Prostate gland (tissue), 2 donors: ENCODE data around the gene CCDC192. TPM values are rescaled to one million over a fixed set of nuclear protein-coding genes. Genes with fewer than 3 reads are reported as not detected.

ENCODE experiments used
- DNase-seq: peaks from one replicate; pipeline ENCODE4 v3.0.0-alpha.2; 2019; ENCODE audit warnings: low spot score
- H3K27ac ChIP-seq, 2 donors: fragments of 200-600 bp; sonication (generic); 2 replicates each; pipeline ENCODE4 v1.5.1; 2017 to 2019
- H3K27me3 ChIP-seq: fragments of 200-600 bp; sonication (generic); replicated peaks from 2 replicates; pipeline ENCODE4 v1.5.1; 2019; ENCODE audit not compliant: insufficient read depth
- H3K36me3 ChIP-seq, 2 donors: fragments of 200-600 bp; sonication (generic); 1 replicate in 1 of 2; 2 replicates in 1 of 2; pipeline versions ENCODE4 v1.5.1 to v1.8.1; 2017 to 2019
- H3K4me1 ChIP-seq: fragments of 200-600 bp; sonication (generic); replicated peaks from 2 replicates; pipeline ENCODE4 v1.5.1; 2019
- H3K4me3 ChIP-seq, 2 donors: fragments of 200-600 bp; sonication (generic); 2 replicates each; pipeline ENCODE4 v1.5.1; 2017 to 2019
- H3K9me3 ChIP-seq: fragments of 200-600 bp; sonication (generic); 2 replicates; pipeline ENCODE4 v1.5.1; 2017
- POLR2A ChIP-seq: fragments of 450-650 bp; IDR thresholded peaks from one replicate; pipeline ENCODE4 v1.6.1; 2016; ENCODE audit warnings: antibody characterized with exemption, mild to moderate bottlenecking
- POLR2AphosphoS5 ChIP-seq: sonication (generic); formaldehyde crosslinking; IDR thresholded peaks from one replicate; pipeline ENCODE4 v1.6.1; 2017; ENCODE audit warnings: antibody characterized with exemption
- WGBS: methylation state at CpG from one replicate; pipeline ENCODE4 v1.1.5; 2018; 5-methylcytosine and 5-hydroxymethylcytosine counted together
- intact Hi-C: fragments of 100-400 bp; cut with DNase I; formaldehyde crosslinking; loops from one replicate; pipeline ENCODE4 v1.14.2; 2022
- total RNA-seq, 2 donors: library from RNA; depleted of rRNA; stranded (reverse); fragments of >200 nt; gene quantifications; one replicate each; pipeline ENCODE4 v1.1.0, GENCODE V29; 2016
- TF ChIP-seq, protein P1 (sequence below), 4 experiments: fragments of 200-600 bp in 2 of 4; fragments of 450-650 bp in 2 of 4; sonication (generic) in 2 of 4; IDR thresholded peaks; 1 replicate in 3 of 4; 2 replicates in 1 of 4; pipeline ENCODE4 v1.5.1; 2016 to 2019; ENCODE audit warnings: antibody characterized with exemption in 4 of 4, mild to moderate bottlenecking in 2 of 4, moderate library complexity in 2 of 4

The CCDC192 gene
- total RNA-seq, 2 donors from 2014 or later: not detected

DNA sequence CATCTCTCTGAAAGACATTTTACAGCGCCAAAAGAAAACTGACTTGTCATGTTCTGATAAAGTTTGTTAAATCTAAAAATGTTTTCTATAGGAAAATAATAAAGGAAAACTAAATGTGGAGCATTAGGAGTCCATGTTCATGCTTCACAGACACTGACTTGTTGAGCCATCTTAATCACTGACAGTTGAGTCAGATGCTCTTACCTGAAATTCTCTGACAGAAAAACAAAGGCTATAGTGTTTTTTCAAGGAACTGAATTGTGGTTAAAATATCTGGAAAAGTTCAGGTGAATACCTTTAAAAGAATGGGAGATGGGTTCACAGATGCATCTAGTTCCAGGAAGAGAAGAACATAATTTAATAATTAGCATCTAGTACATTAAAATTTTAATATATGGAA, 266.9 kb downstream of the CCDC192 start:
- WGBS: 98% methylated on average over 1 of the region's 1 CpG
- no peaks in the 10 kb centered on the region for H3K27me3 ChIP-seq
- no peaks in the 10 kb centered on the region for H3K9me3 ChIP-seq
- no peaks in the 10 kb centered on the region for H3K4me1 ChIP-seq
- no peak overlapping the region for H3K27ac ChIP-seq
- TF ChIP-seq, protein P1, sequence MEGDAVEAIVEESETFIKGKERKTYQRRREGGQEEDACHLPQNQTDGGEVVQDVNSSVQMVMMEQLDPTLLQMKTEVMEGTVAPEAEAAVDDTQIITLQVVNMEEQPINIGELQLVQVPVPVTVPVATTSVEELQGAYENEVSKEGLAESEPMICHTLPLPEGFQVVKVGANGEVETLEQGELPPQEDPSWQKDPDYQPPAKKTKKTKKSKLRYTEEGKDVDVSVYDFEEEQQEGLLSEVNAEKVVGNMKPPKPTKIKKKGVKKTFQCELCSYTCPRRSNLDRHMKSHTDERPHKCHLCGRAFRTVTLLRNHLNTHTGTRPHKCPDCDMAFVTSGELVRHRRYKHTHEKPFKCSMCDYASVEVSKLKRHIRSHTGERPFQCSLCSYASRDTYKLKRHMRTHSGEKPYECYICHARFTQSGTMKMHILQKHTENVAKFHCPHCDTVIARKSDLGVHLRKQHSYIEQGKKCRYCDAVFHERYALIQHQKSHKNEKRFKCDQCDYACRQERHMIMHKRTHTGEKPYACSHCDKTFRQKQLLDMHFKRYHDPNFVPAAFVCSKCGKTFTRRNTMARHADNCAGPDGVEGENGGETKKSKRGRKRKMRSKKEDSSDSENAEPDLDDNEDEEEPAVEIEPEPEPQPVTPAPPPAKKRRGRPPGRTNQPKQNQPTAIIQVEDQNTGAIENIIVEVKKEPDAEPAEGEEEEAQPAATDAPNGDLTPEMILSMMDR (IDR thresholded peaks at IDR 0.05): no peak
- TF ChIP-seq POLR2A (no peak), POLR2AphosphoS5 (no peak)
- intact Hi-C loops: no loop called here
- no peak overlapping the region for H3K4me3 ChIP-seq
- H3K36me3 ChIP-seq: no peaks in the 10 kb centered on the region
- DNase-seq: no peak

- H3K9me3 ChIP-seq: no peaks in the 10 kb centered on the region
- no peaks in the 10 kb centered on the region for H3K36me3 ChIP-seq
- whole genome bisulfite sequencing: 72% methylated on average over 2 of the region's 2 CpGs
- no peaks in the 10 kb centered on the region for H3K4me1 ChIP-seq
- no peak overlapping the region for H3K4me3 ChIP-seq
- DNase-seq: no peak
- no peak overlapping the region for H3K27ac ChIP-seq
- TF ChIP-seq, protein P1 (IDR thresholded peaks at IDR 0.05): no peak
- TF ChIP-seq POLR2A: no peak
- no peak for TF ChIP-seq POLR2AphosphoS5
- intact Hi-C loops: no loop called here
- H3K27me3 ChIP-seq: no peaks in the 10 kb centered on the region
Observed at GRCh38 chr5:127970854-127971425, 267.7 kb downstream of the CCDC192 start.

DNA sequence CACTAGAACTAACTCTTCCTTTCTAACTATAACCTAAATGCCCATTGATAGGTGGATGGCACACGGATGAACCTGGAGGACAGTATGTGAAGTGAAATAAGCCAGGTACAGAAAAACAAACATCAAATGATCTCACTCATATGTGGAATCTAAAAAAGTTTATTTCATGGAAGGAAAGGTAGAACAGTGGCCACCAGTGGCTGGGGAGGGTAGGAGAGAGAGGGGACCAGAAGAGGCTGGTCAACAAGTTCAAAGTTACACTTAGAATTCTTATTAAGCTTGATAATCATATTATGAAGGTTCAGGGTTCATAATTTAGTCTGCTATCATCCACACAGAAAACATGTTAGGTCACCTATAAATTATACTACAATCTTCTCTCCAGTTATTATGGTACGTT, 272.8 kb downstream of the CCDC192 start:
- TF ChIP-seq, protein P1 (IDR thresholded peaks at IDR 0.05): no peak
- TF ChIP-seq POLR2A (no peak), POLR2AphosphoS5 (no peak)
- Histone ChIP-seq H3K9me3 (no peaks in the 10 kb centered on the region), H3K27me3 (no peaks in the 10 kb centered on the region), H3K4me3 (no peak overlapping the region), H3K27ac (no peak overlapping the region), H3K4me1 (no peaks in the 10 kb centered on the region), H3K36me3 (no peaks in the 10 kb centered on the region)
- intact Hi-C loops: no loop called here
- WGBS: 93% methylated on average over 2 of the region's 2 CpGs
- no peak for DNase-seq

DNA sequence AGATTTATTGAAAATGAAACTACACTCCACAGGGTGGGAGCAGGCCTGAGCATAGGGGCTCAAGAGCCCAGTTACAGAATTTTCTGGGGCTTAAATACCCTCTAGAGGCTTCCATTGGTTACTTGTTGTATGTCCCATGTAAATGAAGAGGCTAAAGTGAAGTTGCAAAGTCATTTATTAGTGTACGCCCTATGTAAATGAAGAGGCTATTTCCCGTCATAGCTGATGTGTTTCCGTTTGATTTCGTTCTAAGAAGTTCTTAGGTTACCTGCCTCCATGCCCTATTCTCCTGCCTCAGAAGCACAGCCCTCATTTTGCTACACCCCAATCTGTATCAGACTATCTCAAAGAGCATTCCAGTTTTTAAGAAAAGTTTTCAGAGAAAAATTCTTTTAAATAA, 273.3 kb downstream of the CCDC192 start:
- no peaks in the 10 kb centered on the region for H3K36me3 ChIP-seq
- no peak overlapping the region for H3K27ac ChIP-seq
- no peak overlapping the region for H3K4me3 ChIP-seq
- no peaks in the 10 kb centered on the region for H3K4me1 ChIP-seq
- DNase-seq: no peak
- H3K9me3 ChIP-seq: no peaks in the 10 kb centered on the region
- no peaks in the 10 kb centered on the region for H3K27me3 ChIP-seq
- no peak for TF ChIP-seq POLR2A
- TF ChIP-seq, protein P1 (IDR thresholded peaks at IDR 0.05): no peak
- intact Hi-C loops: no loop called here
- WGBS: 90% methylated on average over 4 of the region's 4 CpGs

GRCh38 chr5:127976991-127977717, 274.0 kb downstream of the CCDC192 start:
- no peaks in the 10 kb centered on the region for H3K27me3 ChIP-seq
- no peaks in the 10 kb centered on the region for H3K4me1 ChIP-seq
- no peak for DNase-seq
- no peaks in the 10 kb centered on the region for H3K36me3 ChIP-seq
- no peak for TF ChIP-seq POLR2AphosphoS5
- no peak for TF ChIP-seq POLR2A
- TF ChIP-seq, protein P1 (IDR thresholded peaks at IDR 0.05): no peak
- 69% methylated on average over 5 of the region's 5 CpGs for WGBS
- H3K27ac ChIP-seq: no peak overlapping the region
- no peak overlapping the region for H3K4me3 ChIP-seq
- H3K9me3 ChIP-seq: no peaks in the 10 kb centered on the region
- intact Hi-C loops: no loop called here
